ENCODE data around the gene ZNF689.

ZNF689 gene

GRCh38 chr16:30621765-30622164 lies 11.6 kb upstream of the ZNF689 start:
- no peak overlapping the region for H3K4me3 ChIP-seq (ENCODE audit: control insufficient read depth, low read depth, low read length)
- DNase-seq (ENCODE audit: low read depth): peak; percentile 75
- TF ChIP-seq CTCF (IDR thresholded peaks at IDR 0.05; ENCODE audit: control insufficient read depth, insufficient read depth, low read depth, low read length, missing control alignments): no peak

- no peak overlapping the region for H3K4me3 ChIP-seq (ENCODE audit: control insufficient read depth, low read depth, low read length)
- TF ChIP-seq CTCF (IDR thresholded peaks at IDR 0.05; ENCODE audit: control insufficient read depth, insufficient read depth, low read depth, low read length, missing control alignments): no peak
- no peak for DNase-seq (ENCODE audit: low read depth)
Observed at GRCh38 chr16:30620169-30620568, 10.0 kb upstream of the ZNF689 start.

DNA sequence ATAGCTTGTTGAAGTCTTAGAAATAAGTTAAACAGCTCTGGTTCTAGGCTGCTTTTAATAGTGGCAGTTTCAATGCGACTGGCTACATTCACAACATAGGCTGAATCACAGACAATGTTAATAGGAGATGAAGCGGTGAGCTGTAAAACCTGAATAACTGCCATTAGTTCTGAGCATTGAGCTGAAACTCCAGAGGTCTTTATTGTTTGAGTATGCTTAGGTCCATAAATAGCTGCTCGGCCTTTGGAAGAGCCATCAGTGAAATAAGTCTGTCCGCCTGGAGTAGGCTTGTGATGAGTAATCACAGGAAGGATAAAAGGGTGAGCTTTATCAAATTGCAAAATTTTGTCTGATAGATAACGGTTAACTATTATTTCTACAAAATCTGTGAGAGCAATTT lies 9.4 kb upstream of the ZNF689 start:
- no peak overlapping the region for H3K4me3 ChIP-seq (ENCODE audit: control insufficient read depth, low read depth, low read length)
- no peak for TF ChIP-seq CTCF (IDR thresholded peaks at IDR 0.05; ENCODE audit: control insufficient read depth, insufficient read depth, low read depth, low read length, missing control alignments)
- DNase-seq (ENCODE audit: low read depth): no peak

DNA sequence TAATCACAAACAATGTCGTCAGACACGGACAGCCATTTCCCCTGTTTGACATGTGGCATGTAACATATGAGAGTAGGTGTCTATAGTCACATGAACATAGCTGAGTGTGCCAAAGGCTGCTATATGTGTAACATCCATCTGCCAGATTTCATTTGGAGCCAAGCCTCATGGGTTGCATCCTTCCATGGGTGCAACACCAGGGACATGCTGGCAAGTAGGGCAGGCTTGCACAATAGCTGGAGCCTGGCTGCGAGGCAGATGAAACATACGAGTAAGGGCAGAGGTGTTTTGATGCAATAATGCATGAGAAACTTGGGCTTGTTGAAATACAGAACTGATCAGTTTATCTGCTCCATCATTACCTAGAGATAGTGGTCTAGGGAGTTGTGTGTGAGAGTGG lies 9.0 kb upstream of the ZNF689 start:
- H3K4me3 ChIP-seq (ENCODE audit: control insufficient read depth, low read depth, low read length): no peak overlapping the region
- peak; percentile 59 for DNase-seq (ENCODE audit: low read depth)
- TF ChIP-seq CTCF (IDR thresholded peaks at IDR 0.05; ENCODE audit: control insufficient read depth, insufficient read depth, low read depth, low read length, missing control alignments): no peak

DNA sequence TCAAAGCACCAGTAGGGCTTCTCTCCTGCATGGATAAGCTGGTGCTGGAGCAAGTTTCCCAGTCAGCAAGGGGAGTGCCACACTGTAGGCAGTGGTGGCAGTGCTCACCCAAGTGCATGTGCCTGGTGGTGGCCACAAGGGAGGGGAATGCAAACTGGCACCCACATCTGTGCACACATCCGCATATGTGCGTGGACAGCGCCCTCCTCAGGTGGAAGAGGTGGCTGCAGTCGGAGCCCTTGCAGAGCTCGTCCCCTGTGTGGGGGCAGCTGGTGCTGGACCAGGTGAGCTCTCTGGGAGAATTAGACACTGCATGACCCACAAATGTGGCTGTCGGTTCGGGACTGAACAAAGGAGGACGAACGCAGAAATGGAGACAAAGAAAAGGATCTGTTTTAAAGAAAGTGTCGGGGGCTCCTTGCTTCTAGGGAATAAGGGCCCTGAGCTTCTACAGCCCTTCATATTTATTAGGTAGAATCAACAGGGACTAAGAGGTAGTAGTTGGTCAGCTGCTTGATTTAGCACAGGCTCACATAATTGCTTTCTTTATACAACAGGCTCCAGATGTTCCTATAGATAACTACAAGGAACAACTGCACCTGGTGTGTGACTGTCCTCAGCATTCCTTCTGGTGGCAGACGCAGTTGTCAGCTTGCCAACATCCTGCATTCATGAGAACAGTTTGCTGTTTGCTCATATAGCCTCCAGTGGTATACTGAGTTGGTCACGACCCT lies 5.3 kb upstream of the ZNF689 start:
- no peak overlapping the region for H3K4me3 ChIP-seq (ENCODE audit: control insufficient read depth, low read depth, low read length)
- no peak for DNase-seq (ENCODE audit: low read depth)
- TF ChIP-seq CTCF (IDR thresholded peaks at IDR 0.05; ENCODE audit: control insufficient read depth, insufficient read depth, low read depth, low read length, missing control alignments): peak; percentile 44

DNA sequence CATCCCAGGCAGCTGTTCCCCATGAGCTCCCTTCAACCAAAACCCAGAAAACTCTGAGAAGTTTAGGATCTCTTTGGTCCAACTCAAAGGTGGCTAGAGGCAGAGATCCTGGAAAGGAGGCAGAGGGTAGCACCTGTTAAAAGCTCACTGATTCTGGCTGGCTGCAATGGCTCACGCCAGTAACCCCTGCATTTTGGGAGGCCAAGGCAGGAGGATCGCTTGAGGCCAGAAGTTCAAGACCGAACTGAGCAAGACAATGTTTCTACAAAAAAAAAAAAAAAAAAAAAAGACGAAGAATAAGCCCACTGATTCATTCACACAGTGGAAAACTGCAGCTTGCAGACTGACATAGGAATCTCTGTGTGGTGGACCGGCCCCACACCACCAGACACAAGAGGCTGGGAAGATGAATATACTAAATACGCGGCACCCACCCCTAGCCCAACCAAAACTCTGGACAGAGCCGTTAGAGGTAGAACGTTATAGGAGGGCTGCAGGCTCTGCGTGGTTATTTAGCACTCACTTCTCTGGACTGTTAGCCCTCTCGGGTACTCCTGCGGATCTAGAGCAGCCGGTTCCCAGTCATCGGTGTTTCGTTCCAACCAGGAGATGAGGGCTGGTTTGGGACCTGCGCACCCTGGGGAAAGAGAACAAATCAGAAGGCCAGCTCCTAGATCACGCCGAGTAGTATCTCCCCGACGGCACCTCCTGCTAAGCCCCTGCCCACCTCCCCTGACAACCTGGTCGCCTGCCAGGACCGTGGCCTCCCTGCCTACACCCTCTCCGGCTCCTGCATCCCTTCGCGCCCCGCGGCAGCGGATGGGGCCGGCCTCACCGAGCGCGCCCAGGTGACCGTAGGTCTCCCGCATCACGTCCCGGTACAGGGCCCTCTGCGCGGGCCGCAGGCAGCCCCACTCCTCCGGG lies 925 bp downstream of the ZNF689 start:
- peak overlapping the region; percentile 71 for H3K4me3 ChIP-seq (ENCODE audit: control insufficient read depth, low read depth, low read length)
- no peak for DNase-seq (ENCODE audit: low read depth)
- TF ChIP-seq CTCF (IDR thresholded peaks at IDR 0.05; ENCODE audit: control insufficient read depth, insufficient read depth, low read depth, low read length, missing control alignments): no peak

Data from AG09309 (cell line).